Hepatocyte (in vitro differentiated cells): ENCODE measurements around the gene IGDCC3. TPM values are rescaled to one million over a fixed set of nuclear protein-coding genes. Genes with fewer than 3 reads are reported as not detected.

ENCODE experiments used
- DNase-seq: peaks from one replicate; pipeline ENCODE4 v3.0.0-alpha.2; 2016; ENCODE audit warnings: low spot score
- H2AFZ ChIP-seq: fragments of 200-600 bp; sonication (generic); 2 replicates; pipeline ENCODE4 v1.6.0; 2016; ENCODE audit warnings: antibody characterized with exemption, mild to moderate bottlenecking
- H3K27ac ChIP-seq: fragments of 200-600 bp; sonication (generic); 2 replicates; pipeline ENCODE4 v1.5.1; 2016; ENCODE audit warnings: mild to moderate bottlenecking
- H3K27me3 ChIP-seq: fragments of 200-600 bp; sonication (generic); 2 replicates; pipeline ENCODE4 v1.6.1; 2016
- H3K36me3 ChIP-seq: fragments of 200-600 bp; sonication (generic); replicated peaks from 2 replicates; pipeline ENCODE4 v1.5.1; 2016; ENCODE audit warnings: low read depth; ENCODE audit not compliant: insufficient read depth
- H3K4me1 ChIP-seq: fragments of 200-600 bp; sonication (generic); 2 replicates; pipeline ENCODE4 v1.5.1; 2016; ENCODE audit warnings: mild to moderate bottlenecking, moderate library complexity; ENCODE audit not compliant: insufficient read depth
- H3K4me2 ChIP-seq: fragments of 200-600 bp; sonication (generic); 2 replicates; pipeline ENCODE4 v1.6.0; 2016
- H3K4me3 ChIP-seq: fragments of 200-600 bp; sonication (generic); 2 replicates; pipeline ENCODE4 v1.5.1; 2016; ENCODE audit warnings: mild to moderate bottlenecking
- H3K79me2 ChIP-seq: fragments of 200-600 bp; sonication (generic); 2 replicates; pipeline ENCODE4 v1.6.0; 2017; ENCODE audit warnings: mild to moderate bottlenecking
- H3K9me2 ChIP-seq: fragments of 200-600 bp; sonication (generic); replicated peaks from 2 replicates; pipeline ENCODE4 v1.6.0; 2017; ENCODE audit warnings: mild to moderate bottlenecking; ENCODE audit not compliant: insufficient read depth
- H3K9me3 ChIP-seq: fragments of 200-600 bp; sonication (generic); 2 replicates; pipeline ENCODE4 v1.5.1; 2016; ENCODE audit warnings: low read depth, mild to moderate bottlenecking
- H4K20me1 ChIP-seq: fragments of 200-600 bp; sonication (generic); 2 replicates; pipeline ENCODE4 v1.6.0; 2016; ENCODE audit warnings: mild to moderate bottlenecking; ENCODE audit not compliant: insufficient read depth, poor library complexity, severe bottlenecking
- EZH2 ChIP-seq: fragments of 200-600 bp; sonication (generic); IDR thresholded peaks from 2 replicates; pipeline ENCODE4 v1.6.1; 2016; ENCODE audit warnings: antibody characterized with exemption, mild to moderate bottlenecking, borderline replicate concordance
- EZH2phosphoT487 ChIP-seq: fragments of 200-600 bp; sonication (generic); IDR thresholded peaks from one replicate; pipeline ENCODE4 v1.6.1; 2018; ENCODE audit warnings: antibody characterized with exemption, mild to moderate bottlenecking, low read depth, moderate library complexity; ENCODE audit not compliant: unreplicated experiment, severe bottlenecking
- WGBS: methylation state at CpG from one replicate; pipeline ENCODE4 v1.1.6; 2016; ENCODE audit warnings: low lambda C conversion rate; ENCODE audit errors: missing lambda C conversion rate; 5-methylcytosine and 5-hydroxymethylcytosine counted together
- polyA plus RNA-seq: library from polyadenylated mRNA; unstranded; fragments of >200 nt; fragmentation: Nextera tagmentation; extraction: Ambion mirVana; gene quantifications from 2 replicates; pipeline ENCODE4 v1.2.1, GENCODE V29; 2016
- total RNA-seq: library from RNA; depleted of rRNA; stranded (reverse); fragments of >200 nt; gene quantifications from 2 replicates; pipeline ENCODE4 v1.2.3, GENCODE V29; 2014
- TF ChIP-seq, protein P1 (sequence below): fragments of 200-600 bp; sonication (generic); IDR thresholded peaks from 2 replicates; pipeline ENCODE4 v1.5.1; 2016; ENCODE audit warnings: antibody characterized with exemption, mild to moderate bottlenecking; ENCODE audit not compliant: poor library complexity

Gene IGDCC3
- total and polyA plus RNA-seq, 2 experiments from 2014 or later = 8.1 to 14.8 TPM

DNA sequence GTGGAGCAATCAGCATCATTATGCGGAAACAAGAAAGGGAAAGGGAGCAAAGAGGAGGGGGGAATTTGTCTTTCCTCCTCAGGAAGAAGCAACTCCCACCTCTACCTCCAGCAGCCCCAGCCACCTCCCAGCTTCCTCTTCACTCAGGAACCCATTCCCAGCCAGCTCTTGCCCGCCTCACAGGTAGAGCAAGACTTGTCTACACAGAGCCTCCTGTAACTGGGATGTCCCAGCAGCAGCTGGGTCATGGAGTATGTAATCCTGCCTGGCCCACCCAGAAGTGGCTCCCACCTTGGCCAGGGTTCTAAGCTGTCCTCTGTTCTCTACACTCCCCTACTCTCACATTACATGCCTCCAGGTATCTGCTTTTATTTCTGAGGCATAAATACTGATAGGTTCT lies 14.0 kb downstream of the IGDCC3 start:
- no peak overlapping the region for H3K4me2 ChIP-seq
- H3K36me3 ChIP-seq = no peaks in the 10 kb centered on the region
- H3K27me3 ChIP-seq = no peaks in the 10 kb centered on the region
- no peak for DNase-seq
- TF ChIP-seq EZH2 (no peak), EZH2phosphoT487 (no peak)
- TF ChIP-seq, protein P1, sequence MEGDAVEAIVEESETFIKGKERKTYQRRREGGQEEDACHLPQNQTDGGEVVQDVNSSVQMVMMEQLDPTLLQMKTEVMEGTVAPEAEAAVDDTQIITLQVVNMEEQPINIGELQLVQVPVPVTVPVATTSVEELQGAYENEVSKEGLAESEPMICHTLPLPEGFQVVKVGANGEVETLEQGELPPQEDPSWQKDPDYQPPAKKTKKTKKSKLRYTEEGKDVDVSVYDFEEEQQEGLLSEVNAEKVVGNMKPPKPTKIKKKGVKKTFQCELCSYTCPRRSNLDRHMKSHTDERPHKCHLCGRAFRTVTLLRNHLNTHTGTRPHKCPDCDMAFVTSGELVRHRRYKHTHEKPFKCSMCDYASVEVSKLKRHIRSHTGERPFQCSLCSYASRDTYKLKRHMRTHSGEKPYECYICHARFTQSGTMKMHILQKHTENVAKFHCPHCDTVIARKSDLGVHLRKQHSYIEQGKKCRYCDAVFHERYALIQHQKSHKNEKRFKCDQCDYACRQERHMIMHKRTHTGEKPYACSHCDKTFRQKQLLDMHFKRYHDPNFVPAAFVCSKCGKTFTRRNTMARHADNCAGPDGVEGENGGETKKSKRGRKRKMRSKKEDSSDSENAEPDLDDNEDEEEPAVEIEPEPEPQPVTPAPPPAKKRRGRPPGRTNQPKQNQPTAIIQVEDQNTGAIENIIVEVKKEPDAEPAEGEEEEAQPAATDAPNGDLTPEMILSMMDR = no peak
- 89% methylated on average over 2 of the region's 2 CpGs for WGBS
- H3K4me1 ChIP-seq = peaks cover 27% of the 10 kb centered on the region
- no peaks in the 10 kb centered on the region for H4K20me1 ChIP-seq
- no peaks in the 10 kb centered on the region for H3K79me2 ChIP-seq
- no peaks in the 10 kb centered on the region for H3K9me2 ChIP-seq
- no peak overlapping the region for H3K4me3 ChIP-seq
- no peaks in the 10 kb centered on the region for H3K9me3 ChIP-seq
- no peak overlapping the region for H3K27ac ChIP-seq
- no peak overlapping the region for H2AFZ ChIP-seq

DNA sequence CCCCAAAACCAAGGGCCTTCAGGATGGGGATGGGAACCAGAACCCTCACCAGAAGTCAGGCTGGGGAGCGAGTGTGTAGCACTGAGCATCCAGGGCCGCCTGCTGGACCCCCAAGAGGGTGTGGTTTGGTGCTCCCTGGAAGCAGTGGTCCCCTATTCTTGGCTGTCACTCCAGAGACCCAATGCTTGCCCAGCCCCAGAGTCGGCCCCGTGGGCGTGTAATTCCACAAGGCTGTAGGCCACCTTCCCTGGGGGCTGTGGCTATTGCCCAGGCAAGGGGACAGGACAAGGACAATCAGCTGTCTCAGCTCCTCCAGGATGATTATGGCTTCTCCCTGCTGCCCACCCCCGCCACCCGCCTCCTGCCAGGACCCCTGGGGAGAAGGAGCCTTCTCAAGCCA lies 14.5 kb downstream of the IGDCC3 start:
- H3K36me3 ChIP-seq = no peaks in the 10 kb centered on the region
- H3K27me3 ChIP-seq = no peaks in the 10 kb centered on the region
- 100% methylated on average over 5 of the region's 7 CpGs for WGBS
- H3K79me2 ChIP-seq = no peaks in the 10 kb centered on the region
- H2AFZ ChIP-seq = no peak overlapping the region
- H3K4me2 ChIP-seq = no peak overlapping the region
- DNase-seq = no peak
- no peak overlapping the region for H3K4me3 ChIP-seq
- no peaks in the 10 kb centered on the region for H3K9me2 ChIP-seq
- H3K27ac ChIP-seq = no peak overlapping the region
- no peak for TF ChIP-seq EZH2phosphoT487
- TF ChIP-seq, protein P1 = no peak
- TF ChIP-seq EZH2 = no peak
- peaks cover 23% of the 10 kb centered on the region for H3K4me1 ChIP-seq
- no peaks in the 10 kb centered on the region for H4K20me1 ChIP-seq
- no peaks in the 10 kb centered on the region for H3K9me3 ChIP-seq

DNA sequence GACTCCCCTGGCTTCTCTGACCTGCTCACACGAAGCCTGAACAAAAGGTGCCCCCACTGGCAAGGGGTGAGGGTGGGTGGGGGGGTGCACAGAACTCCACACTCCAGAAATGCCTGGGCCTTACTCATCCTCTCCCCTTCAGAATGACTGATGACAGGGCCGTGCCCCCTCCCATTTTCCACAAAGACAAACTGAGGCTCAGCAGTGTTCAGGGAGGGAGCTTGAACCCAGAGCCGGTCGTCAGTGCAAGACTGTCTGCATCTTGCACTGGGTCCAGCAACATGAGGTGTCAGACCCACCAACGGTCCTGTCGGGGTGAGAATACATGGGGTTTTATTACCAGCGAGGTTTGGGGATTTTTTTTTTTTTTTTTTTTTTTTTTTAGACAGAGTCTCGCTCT lies 15.3 kb downstream of the IGDCC3 start:
- H4K20me1 ChIP-seq = no peaks in the 10 kb centered on the region
- no peak for TF ChIP-seq EZH2
- TF ChIP-seq EZH2phosphoT487 = no peak
- TF ChIP-seq, protein P1 = no peak
- no peak overlapping the region for H3K27ac ChIP-seq
- H2AFZ ChIP-seq = no peak overlapping the region
- no peaks in the 10 kb centered on the region for H3K79me2 ChIP-seq
- no peak overlapping the region for H3K4me3 ChIP-seq
- H3K4me2 ChIP-seq = no peak overlapping the region
- WGBS = 93% methylated on average over 7 of the region's 8 CpGs
- H3K27me3 ChIP-seq = no peaks in the 10 kb centered on the region
- H3K36me3 ChIP-seq = no peaks in the 10 kb centered on the region
- no peaks in the 10 kb centered on the region for H3K9me2 ChIP-seq
- peaks cover 15% of the 10 kb centered on the region for H3K4me1 ChIP-seq
- DNase-seq = no peak
- H3K9me3 ChIP-seq = no peaks in the 10 kb centered on the region
